HFF-Myc (cell line): Measurements from ENCODE around the gene VEGFA.

Experiments used
- DNase-seq: peaks from one replicate; pipeline ENCODE4 v3.0.0-alpha.2; 2011; ENCODE audit warnings: low read depth; ENCODE audit errors: extremely low read depth
- H3K4me3 ChIP-seq: replicated peaks from 2 replicates; pipeline ENCODE4 v1.5.1; 2011; ENCODE audit warnings: low read depth, mild to moderate bottlenecking, control low read depth, low read length
- TF ChIP-seq, protein P1 (sequence below): IDR thresholded peaks from 2 replicates; pipeline ENCODE4 v1.5.1; 2012; ENCODE audit warnings: mild to moderate bottlenecking, low read depth, low read length, control low read depth; ENCODE audit errors: missing control alignments

Gene VEGFA

DNA sequence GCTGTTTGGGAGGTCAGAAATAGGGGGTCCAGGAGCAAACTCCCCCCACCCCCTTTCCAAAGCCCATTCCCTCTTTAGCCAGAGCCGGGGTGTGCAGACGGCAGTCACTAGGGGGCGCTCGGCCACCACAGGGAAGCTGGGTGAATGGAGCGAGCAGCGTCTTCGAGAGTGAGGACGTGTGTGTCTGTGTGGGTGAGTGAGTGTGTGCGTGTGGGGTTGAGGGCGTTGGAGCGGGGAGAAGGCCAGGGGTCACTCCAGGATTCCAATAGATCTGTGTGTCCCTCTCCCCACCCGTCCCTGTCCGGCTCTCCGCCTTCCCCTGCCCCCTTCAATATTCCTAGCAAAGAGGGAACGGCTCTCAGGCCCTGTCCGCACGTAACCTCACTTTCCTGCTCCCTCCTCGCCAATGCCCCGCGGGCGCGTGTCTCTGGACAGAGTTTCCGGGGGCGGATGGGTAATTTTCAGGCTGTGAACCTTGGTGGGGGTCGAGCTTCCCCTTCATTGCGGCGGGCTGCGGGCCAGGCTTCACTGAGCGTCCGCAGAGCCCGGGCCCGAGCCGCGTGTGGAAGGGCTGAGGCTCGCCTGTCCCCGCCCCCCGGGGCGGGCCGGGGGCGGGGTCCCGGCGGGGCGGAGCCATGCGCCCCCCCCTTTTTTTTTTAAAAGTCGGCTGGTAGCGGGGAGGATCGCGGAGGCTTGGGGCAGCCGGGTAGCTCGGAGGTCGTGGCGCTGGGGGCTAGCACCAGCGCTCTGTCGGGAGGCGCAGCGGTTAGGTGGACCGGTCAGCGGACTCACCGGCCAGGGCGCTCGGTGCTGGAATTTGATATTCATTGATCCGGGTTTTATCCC, at the start of gene VEGFA:
TSS of gene VEGFA (plus strand) at position 686 of the 846 bp plus-strand sequence.
- peak; percentile 66 for DNase-seq
- H3K4me3 ChIP-seq, result peak within 1 kb of the TSS; percentile 93
- TF ChIP-seq, protein P1, sequence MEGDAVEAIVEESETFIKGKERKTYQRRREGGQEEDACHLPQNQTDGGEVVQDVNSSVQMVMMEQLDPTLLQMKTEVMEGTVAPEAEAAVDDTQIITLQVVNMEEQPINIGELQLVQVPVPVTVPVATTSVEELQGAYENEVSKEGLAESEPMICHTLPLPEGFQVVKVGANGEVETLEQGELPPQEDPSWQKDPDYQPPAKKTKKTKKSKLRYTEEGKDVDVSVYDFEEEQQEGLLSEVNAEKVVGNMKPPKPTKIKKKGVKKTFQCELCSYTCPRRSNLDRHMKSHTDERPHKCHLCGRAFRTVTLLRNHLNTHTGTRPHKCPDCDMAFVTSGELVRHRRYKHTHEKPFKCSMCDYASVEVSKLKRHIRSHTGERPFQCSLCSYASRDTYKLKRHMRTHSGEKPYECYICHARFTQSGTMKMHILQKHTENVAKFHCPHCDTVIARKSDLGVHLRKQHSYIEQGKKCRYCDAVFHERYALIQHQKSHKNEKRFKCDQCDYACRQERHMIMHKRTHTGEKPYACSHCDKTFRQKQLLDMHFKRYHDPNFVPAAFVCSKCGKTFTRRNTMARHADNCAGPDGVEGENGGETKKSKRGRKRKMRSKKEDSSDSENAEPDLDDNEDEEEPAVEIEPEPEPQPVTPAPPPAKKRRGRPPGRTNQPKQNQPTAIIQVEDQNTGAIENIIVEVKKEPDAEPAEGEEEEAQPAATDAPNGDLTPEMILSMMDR, result peak; percentile 99

DNA sequence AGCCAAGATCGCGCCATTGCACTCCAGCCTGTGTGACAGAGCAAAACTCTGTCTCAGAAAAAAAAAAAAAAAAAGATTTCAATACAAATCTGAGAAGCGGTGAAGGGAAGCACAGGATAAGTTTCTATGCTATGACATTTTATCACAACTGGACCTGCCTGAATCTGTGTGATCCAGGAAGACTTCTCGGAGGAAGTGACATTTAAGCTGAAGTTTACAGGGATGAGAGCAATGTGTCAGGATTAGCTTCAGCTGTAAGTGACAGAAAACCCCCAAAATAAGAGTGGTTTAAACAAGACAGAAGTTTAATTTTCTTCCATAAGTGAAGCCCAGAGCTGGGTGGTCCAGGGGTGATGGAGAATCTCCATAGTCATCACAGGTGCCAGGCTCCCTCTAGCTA, 49.0 kb upstream of the VEGFA start:
- DNase-seq, result no peak
- TF ChIP-seq, protein P1, result no peak
- no peak overlapping the region for H3K4me3 ChIP-seq

DNA sequence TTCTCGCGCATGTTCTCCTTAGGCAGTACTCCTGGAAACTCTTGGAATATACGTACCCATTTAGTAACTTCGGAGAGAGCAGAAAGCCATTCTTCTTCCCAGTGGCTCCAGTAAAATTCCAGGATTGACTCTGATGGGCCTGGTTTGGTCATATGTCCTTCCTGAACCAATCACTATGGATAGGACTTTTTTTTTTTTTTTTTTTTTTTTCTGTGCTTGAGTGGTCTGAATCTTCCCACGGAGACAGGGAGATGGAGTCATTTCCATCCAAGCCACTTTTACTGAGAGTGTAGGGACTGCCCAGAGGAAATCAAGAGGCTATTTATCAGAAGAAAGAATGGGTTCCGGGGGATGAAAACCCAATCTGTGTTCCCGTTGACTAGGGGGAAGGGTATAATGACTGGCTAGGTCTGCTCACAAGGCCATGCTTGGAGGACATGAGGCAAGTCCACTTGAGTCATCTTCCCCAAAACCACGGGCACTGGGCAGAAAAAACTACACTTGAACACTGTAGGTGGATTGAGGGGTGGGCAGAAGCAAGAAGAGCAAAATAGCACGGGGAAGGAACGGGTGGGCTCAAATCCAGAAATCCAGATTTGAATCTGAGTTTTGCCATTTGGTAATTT, 47.0 kb upstream of the VEGFA start:
- DNase-seq, result no peak
- no peak overlapping the region for H3K4me3 ChIP-seq
- TF ChIP-seq, protein P1, result no peak

DNA sequence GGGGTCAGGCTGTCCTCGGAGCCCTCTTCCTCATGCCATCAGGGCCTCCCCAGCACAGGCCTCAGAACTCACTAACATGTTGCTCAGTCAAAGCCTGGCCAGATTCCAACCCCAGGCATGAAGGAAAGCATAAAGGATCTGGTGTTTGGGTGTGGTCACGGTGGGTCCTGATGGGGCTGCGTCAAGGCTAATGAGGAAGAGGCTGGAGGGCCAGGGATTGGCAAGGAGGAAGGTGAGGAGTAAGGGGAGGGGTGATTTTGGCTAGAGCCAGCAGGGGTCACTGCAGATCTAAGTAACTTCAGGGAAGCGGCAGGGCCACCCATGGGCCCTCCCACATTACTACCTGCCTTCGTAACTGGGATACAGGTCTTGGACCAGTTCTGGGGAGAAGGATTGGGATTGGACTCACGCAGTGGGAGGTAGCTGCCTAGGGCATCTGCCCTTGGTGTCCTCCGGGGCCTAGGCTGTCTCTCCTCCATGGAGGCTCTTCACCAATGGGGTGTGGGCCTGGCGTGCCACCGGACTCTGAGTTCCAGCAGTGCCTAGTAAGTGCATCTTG, 46.2 kb upstream of the VEGFA start:
- TF ChIP-seq, protein P1, result peak; percentile 67
- DNase-seq, result peak; percentile 21
- no peak overlapping the region for H3K4me3 ChIP-seq

DNA sequence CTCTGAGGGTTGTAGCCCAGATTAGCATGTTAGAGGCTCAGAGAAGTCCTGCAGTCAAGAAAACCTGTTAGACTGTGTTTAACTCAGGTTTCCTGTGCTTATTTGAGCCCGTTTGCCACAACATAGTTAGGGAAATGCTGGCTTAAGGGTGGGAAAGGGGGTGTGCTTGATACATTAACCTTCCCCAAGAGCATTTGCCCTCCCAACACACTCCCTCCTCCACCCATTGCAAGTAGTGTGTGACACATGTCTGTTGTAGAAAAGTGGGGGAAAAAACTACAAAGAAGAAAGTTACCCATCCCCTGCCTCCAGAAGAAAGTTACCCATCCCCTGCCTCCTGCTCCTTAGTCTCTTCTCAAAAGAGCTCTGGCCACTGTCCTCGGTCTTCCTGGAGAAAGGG, 45.7 kb upstream of the VEGFA start:
- DNase-seq, result no peak
- TF ChIP-seq, protein P1, result no peak
- H3K4me3 ChIP-seq, result no peak overlapping the region

DNA sequence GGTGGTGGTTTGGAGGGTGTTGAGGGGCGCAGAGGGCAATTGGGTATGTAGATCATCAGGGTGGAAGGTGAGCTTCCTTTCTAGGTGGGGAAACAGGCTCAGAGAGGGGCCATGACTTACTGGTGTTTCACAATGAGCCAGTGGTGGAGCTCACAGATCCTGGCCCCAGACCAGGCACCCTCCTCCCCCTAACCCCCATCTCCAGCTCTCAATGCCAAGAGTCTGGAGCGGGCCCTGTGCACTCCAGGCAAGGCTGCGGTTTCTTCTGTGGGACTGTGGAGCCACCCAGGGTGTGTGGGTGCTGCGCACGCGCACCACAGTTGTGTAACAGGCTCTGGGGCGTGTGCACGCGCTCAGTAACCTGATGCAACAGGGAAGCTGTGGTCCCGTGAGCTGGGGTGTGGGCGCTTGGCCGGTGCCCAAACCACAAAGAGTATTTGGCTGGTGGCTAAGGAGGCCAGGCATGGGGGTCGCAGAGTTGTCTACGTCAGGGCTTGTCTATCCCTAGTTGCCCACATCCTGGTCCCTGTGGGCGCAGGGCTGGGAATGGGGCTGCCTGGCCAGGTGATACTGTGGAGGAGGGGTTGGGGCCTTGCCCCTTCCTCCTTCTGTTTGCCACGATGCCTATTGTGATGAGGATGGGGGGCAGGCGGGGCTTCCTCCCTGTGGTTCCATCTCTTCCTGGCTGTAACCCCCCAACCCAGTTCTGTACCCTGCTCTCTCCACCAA, 44.9 kb upstream of the VEGFA start:
- no peak overlapping the region for H3K4me3 ChIP-seq
- peak; percentile 75 for DNase-seq
- TF ChIP-seq, protein P1, result no peak
